ENCODE measurements around the gene SLC2A6. TPM values are rescaled to one million over a fixed set of nuclear protein-coding genes. Genes with fewer than 3 reads are reported as not detected.

Gene SLC2A6
- total RNA-seq, 4 donors from 2014 or later, result 0.95 to 10.7 (median 2.2) TPM

DNA sequence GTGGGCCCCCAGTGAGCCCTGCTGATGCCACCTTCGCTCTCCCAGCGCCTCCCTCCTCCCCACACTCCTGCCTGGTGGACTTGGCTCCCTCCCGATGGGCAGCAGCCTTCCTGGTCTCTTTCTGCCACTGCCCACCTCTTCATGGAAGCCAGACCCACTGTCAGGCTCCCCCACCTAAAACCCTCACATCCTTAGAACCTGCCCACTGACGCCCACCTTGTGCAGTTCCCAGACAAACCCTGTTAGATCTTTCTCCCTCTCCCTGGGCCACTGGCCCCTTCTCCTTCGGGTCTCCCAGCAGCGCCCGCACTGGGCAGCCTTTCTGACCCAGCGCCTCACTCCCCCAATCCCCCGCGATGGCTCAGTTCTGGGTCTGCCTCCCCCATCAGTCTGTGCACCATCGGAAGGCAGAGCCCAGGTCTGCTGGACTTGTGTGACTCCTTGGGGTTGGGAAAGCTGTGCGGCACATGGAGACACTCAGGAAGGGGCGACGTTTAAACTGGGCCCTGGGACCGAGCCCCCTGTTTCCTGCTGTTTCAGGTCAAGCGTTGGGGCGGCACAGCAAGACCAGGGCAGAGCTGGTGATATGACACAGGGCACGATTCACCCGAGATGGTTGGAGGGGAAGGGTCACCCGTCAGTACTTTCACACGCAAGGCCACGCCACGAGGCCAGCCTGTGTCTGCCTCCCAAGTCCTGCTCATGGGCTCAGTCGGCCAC lies 28.5 kb upstream of the SLC2A6 start:
- Histone ChIP-seq H3K27me3 (no peaks in the 10 kb centered on the region), H3K9me3 (no peaks in the 10 kb centered on the region), H3K4me1 (peaks cover 0 to 13% (median 5%) of the 10 kb centered on the region in 4 donors), H3K27ac (peak overlapping the region in 2 of 4 donors; percentile 21 to 22), H3K4me3 (no peak overlapping the region), H3K36me3 (no peaks in the 10 kb centered on the region)
- DNase-seq, result no peak
- TF ChIP-seq, protein P1, sequence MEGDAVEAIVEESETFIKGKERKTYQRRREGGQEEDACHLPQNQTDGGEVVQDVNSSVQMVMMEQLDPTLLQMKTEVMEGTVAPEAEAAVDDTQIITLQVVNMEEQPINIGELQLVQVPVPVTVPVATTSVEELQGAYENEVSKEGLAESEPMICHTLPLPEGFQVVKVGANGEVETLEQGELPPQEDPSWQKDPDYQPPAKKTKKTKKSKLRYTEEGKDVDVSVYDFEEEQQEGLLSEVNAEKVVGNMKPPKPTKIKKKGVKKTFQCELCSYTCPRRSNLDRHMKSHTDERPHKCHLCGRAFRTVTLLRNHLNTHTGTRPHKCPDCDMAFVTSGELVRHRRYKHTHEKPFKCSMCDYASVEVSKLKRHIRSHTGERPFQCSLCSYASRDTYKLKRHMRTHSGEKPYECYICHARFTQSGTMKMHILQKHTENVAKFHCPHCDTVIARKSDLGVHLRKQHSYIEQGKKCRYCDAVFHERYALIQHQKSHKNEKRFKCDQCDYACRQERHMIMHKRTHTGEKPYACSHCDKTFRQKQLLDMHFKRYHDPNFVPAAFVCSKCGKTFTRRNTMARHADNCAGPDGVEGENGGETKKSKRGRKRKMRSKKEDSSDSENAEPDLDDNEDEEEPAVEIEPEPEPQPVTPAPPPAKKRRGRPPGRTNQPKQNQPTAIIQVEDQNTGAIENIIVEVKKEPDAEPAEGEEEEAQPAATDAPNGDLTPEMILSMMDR (IDR thresholded peaks at IDR 0.05), result no peak
- no peak for TF ChIP-seq POLR2A (IDR thresholded peaks at IDR 0.05)

DNA sequence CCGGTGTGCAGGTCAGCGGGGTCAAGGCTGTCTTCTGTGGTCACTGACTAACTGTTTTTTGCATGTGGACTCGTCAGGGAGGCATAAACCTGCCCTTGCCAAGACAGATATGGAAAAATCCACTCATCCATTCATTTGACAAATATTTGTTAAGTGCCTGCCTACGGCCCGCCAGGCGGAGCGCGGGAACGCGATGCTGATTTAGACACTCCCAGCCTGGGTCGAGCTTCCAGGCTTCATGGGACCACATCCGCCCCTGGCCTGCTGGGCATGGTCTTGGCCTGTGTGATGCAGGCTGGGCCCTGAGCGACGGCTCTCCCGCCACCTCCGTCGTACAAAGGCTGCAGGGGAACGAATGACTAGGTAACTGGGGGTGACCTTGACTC lies 27.7 kb upstream of the SLC2A6 start:
- H3K27me3 ChIP-seq, result no peaks in the 10 kb centered on the region
- H3K9me3 ChIP-seq, result peaks cover 0 to 2% (median 0%) of the 10 kb centered on the region in 4 donors

DNA sequence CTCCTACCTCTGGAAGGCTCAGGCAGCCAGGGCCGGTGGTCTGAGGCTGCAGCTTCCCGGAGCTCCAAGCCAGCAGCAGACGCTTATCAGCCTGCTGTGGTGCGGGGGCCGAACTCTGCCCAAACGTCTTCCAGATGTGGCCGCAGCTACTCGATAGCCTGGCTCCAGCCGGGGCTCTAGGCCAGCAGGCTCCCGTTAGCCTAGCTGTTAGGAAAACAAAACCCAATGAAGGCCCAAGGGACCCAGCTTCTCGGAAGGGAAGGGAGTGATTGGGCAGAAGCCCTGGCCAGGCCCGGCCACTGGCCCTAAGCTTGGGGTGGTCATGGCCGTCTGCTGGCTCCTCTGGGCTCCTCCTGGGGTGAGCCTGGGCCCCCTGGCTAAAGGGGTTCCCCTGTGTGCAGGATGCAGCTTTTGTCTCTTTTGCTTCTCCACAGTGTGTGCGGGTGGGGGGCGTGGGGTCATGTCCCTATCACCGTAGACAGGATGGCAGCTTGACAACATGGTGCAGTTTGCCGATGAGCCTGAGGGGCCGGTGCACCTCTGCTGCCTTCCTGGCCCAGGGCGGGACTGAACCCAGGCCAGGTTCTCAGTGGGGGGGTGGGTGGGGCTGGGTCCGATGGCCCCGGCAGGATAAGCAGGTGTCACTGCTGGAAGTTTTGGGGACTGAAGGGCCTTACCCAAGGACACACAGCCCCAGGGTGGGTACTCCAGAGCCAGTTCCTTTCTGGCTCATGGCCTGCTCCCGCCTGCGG lies 27.2 kb upstream of the SLC2A6 start:
- Histone ChIP-seq H3K9me3 (peaks cover 0 to 5% (median 0%) of the 10 kb centered on the region in 4 donors), H3K27ac (peak overlapping the region in 3 of 4 donors; percentile 22 to 38 (median 27)), H3K4me3 (no peak overlapping the region), H3K36me3 (no peaks in the 10 kb centered on the region), H3K27me3 (no peaks in the 10 kb centered on the region), H3K4me1 (peaks cover 0 to 13% (median 5%) of the 10 kb centered on the region in 4 donors)
- TF ChIP-seq, protein P1 (IDR thresholded peaks at IDR 0.05), result no peak
- TF ChIP-seq POLR2A (IDR thresholded peaks at IDR 0.05), result no peak
- no peak for DNase-seq

More for the DNA sequence above, 27.7 kb upstream of the SLC2A6 start:
- Histone ChIP-seq H3K27ac (peak overlapping the region in 3 of 4 donors; percentile 21 to 38 (median 22)), H3K4me3 (no peak overlapping the region), H3K4me1 (peaks cover 0 to 13% (median 5%) of the 10 kb centered on the region in 4 donors), H3K36me3 (no peaks in the 10 kb centered on the region)
- no peak for DNase-seq
- no peak for TF ChIP-seq POLR2A (IDR thresholded peaks at IDR 0.05)
- TF ChIP-seq, protein P1 (IDR thresholded peaks at IDR 0.05), result no peak

DNA sequence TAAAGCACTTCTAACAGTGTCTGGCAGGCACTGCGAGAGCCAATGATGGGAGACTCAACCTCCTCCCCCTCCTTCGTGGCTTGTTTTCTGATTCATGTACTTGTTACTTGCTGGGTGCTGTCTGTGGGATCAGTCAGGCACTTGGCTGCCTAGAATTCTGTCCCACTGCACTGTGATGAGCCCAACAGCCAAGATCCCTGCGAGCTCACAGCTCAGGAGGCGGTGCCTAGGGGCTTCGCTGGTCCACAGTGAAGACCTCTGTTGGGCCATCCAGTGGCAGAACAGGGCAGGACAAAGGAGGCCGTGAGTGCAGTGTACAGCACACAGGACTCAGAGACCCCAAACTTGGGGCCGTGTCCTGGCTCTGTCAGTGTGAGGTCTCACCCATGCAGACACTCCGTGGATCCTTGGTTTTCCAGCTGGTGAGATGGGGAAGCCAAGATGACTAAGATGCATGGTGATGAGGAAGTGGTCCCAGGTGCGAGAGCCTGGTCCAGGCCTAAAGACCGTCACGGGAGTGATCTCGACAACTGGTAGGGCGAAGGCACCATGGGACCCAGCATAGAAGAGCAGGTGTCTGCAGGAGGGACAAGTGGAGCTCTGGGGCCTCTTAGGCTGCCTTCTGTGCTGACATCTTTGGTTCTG lies 26.4 kb upstream of the SLC2A6 start:
- peaks cover 0 to 5% (median 0%) of the 10 kb centered on the region in 4 donors for H3K9me3 ChIP-seq
- no peak for DNase-seq
- H3K36me3 ChIP-seq, result no peaks in the 10 kb centered on the region
- no peak for TF ChIP-seq POLR2A (IDR thresholded peaks at IDR 0.05)
- TF ChIP-seq, protein P1 (IDR thresholded peaks at IDR 0.05), result no peak
- H3K27me3 ChIP-seq, result no peaks in the 10 kb centered on the region
- H3K27ac ChIP-seq, result peak overlapping the region in 2 of 4 donors; percentile 22 to 27
- H3K4me3 ChIP-seq, result no peak overlapping the region
- H3K4me1 ChIP-seq, result peaks cover 0 to 13% (median 5%) of the 10 kb centered on the region in 4 donors

DNA sequence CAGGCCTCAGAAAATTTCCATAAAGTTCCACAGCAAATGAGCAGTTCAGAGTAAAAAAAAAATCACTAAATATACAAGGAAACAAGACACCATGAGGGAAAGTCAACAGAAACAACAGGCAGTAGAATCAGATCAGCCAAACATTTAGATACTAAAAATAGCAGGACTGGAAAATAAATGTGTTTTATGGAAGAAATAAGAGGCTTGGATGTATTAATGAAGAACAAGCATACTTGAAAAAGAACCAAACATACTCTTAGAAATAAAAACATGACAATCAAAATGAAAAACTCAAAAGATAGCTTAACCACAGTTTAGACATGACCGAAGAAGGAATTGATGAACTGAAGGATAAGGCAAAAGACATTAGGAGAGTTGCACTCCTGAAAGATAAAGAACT lies 23.2 kb upstream of the SLC2A6 start:
- TF ChIP-seq POLR2A (IDR thresholded peaks at IDR 0.05), result no peak
- TF ChIP-seq, protein P1 (IDR thresholded peaks at IDR 0.05), result no peak
- H3K36me3 ChIP-seq, result no peaks in the 10 kb centered on the region
- DNase-seq, result no peak
- peaks cover 0 to 5% (median 0%) of the 10 kb centered on the region in 4 donors for H3K9me3 ChIP-seq
- no peak overlapping the region for H3K27ac ChIP-seq
- peaks cover 0 to 1% of the 10 kb centered on the region in 2 donors for H3K27me3 ChIP-seq
- peaks cover 0 to 6% (median 0%) of the 10 kb centered on the region in 4 donors for H3K4me1 ChIP-seq
- H3K4me3 ChIP-seq, result no peak overlapping the region
